ENCODE results near the gene KIF5B.

KIF5B gene

DNA sequence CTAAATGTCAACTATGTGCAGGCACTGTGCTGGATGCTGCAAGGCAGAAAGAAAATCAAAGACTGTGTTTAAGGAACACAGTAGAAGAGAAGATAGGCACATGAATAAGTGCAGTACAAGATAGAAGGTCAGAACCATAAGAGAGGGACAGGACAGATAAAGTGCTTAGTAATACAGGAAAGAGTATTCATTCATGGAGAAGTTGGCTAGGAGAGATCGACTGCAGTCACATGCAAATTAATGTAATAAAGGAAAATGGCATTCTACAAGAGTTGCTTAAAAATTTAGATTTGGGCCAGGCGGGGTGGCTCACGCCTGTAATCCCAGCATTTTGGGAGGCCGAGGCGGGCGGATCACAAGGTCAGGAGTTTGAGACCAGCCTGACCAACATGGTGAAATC, 24.8 kb downstream of the KIF5B start:
- H3K9me3 ChIP-seq (ENCODE audit: control insufficient read depth in 2 of 2, low read length in 2 of 2) = no peaks in the 10 kb centered on the region
- H3K36me3 ChIP-seq (ENCODE audit: control insufficient read depth in 2 of 2, insufficient read depth in 2 of 2, low read length in 2 of 2) = peaks cover 81 to 84% of the 10 kb centered on the region in 2 donors
- no peaks in the 10 kb centered on the region for H3K27me3 ChIP-seq (ENCODE audit: control insufficient read depth in 2 of 2, insufficient read depth in 2 of 2, low read length in 2 of 2)

DNA sequence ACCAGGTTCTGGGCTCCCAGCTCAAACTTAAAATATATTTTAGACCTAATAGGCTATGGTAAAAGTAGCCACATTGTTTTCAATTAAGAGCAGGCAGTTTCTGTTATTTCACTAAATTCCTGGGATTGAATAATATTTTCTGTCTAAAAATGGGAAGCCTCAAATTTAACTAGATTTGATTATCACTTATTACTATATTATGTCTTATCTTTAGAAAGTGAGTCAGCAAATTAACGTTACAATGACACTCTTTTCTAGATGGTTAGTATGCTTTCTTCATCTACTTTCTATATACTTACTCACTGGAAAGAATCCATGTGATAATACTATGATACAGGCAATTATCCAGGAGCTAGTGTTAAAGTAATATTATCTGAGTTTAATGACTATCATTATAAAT, 27.5 kb downstream of the KIF5B start:
- H3K4me3 ChIP-seq (ENCODE audit: low read length in 2 of 2) = no peak overlapping the region
- no peaks in the 10 kb centered on the region for H3K27me3 ChIP-seq (ENCODE audit: control insufficient read depth in 2 of 2, insufficient read depth in 2 of 2, low read length in 2 of 2)
- peaks cover 63 to 69% of the 10 kb centered on the region in 2 donors for H3K36me3 ChIP-seq (ENCODE audit: control insufficient read depth in 2 of 2, insufficient read depth in 2 of 2, low read length in 2 of 2)
- H3K4me1 ChIP-seq (ENCODE audit: control insufficient read depth in 2 of 2, insufficient read depth in 2 of 2, low read length in 2 of 2) = no peaks in the 10 kb centered on the region
- no peak overlapping the region for H3K27ac ChIP-seq (ENCODE audit: low read depth in 2 of 2, low read length in 2 of 2)
- H3K9ac ChIP-seq (ENCODE audit: low read depth in 1 of 2, low read length in 2 of 2) = no peak overlapping the region
- no peaks in the 10 kb centered on the region for H3K9me3 ChIP-seq (ENCODE audit: control insufficient read depth in 2 of 2, low read length in 2 of 2)

More for the DNA sequence above, 24.8 kb downstream of the KIF5B start:
- H3K9ac ChIP-seq (ENCODE audit: low read depth in 1 of 2, low read length in 2 of 2) = no peak overlapping the region
- H3K27ac ChIP-seq (ENCODE audit: low read depth in 2 of 2, low read length in 2 of 2) = no peak overlapping the region
- H3K4me3 ChIP-seq (ENCODE audit: low read length in 2 of 2) = no peak overlapping the region
- no peaks in the 10 kb centered on the region for H3K4me1 ChIP-seq (ENCODE audit: control insufficient read depth in 2 of 2, insufficient read depth in 2 of 2, low read length in 2 of 2)

DNA sequence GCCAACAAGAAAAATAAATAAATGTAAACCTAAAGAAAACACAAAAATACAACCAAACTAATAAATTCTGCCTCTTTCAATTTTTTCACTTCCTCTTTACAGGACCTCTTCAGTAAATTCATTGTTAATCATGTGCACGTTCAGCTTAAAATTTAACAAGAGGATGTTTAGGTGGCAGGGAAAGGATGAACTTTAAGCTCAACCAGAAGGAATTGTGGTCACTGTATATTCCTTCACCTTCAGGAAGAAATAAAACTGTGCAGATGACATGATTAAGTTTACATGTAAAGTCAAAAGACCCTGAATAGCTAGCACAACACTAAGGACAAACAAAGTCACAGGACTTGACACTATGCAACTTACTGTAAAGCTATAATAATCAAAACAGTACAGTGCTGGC, 33.0 kb downstream of the KIF5B start:
- peaks cover 0 to 2% of the 10 kb centered on the region in 2 donors for H3K4me1 ChIP-seq (ENCODE audit: control insufficient read depth in 2 of 2, insufficient read depth in 2 of 2, low read length in 2 of 2)
- peaks cover 66 to 75% of the 10 kb centered on the region in 2 donors for H3K36me3 ChIP-seq (ENCODE audit: control insufficient read depth in 2 of 2, insufficient read depth in 2 of 2, low read length in 2 of 2)
- H3K9me3 ChIP-seq (ENCODE audit: control insufficient read depth in 2 of 2, low read length in 2 of 2) = no peaks in the 10 kb centered on the region
- H3K9ac ChIP-seq (ENCODE audit: low read depth in 1 of 2, low read length in 2 of 2) = no peak overlapping the region
- H3K4me3 ChIP-seq (ENCODE audit: low read length in 2 of 2) = no peak overlapping the region
- H3K27me3 ChIP-seq (ENCODE audit: control insufficient read depth in 2 of 2, insufficient read depth in 2 of 2, low read length in 2 of 2) = no peaks in the 10 kb centered on the region
- no peak overlapping the region for H3K27ac ChIP-seq (ENCODE audit: low read depth in 2 of 2, low read length in 2 of 2)

DNA sequence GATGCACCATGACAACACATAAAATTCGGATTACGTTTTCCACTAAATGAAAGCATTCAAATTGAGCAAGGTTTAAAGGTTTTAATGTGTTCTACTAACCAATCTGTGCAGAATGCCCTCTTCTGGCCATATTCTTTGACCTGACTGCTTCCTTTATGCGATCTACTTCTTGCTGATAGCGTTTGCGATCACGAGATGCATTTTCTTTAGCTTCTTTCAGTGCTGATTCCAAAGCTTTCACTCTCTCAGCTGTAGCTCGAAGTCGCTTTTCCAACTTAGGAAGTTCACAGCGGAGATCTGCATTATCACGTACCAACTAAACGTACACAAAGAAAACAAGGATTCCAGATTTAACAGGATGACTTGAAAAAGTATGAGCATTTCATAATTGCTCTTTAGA, 39.2 kb downstream of the KIF5B start:
- Histone ChIP-seq H3K9ac (ENCODE audit: low read depth in 1 of 2, low read length in 2 of 2) (no peak overlapping the region), H3K9me3 (ENCODE audit: control insufficient read depth in 2 of 2, low read length in 2 of 2) (no peaks in the 10 kb centered on the region), H3K27me3 (ENCODE audit: control insufficient read depth in 2 of 2, insufficient read depth in 2 of 2, low read length in 2 of 2) (no peaks in the 10 kb centered on the region), H3K4me1 (ENCODE audit: control insufficient read depth in 2 of 2, insufficient read depth in 2 of 2, low read length in 2 of 2) (no peaks in the 10 kb centered on the region), H3K27ac (ENCODE audit: low read depth in 2 of 2, low read length in 2 of 2) (no peak overlapping the region), H3K4me3 (ENCODE audit: low read length in 2 of 2) (no peak overlapping the region), H3K36me3 (ENCODE audit: control insufficient read depth in 2 of 2, insufficient read depth in 2 of 2, low read length in 2 of 2) (peaks cover 81 to 84% of the 10 kb centered on the region in 2 donors)

DNA sequence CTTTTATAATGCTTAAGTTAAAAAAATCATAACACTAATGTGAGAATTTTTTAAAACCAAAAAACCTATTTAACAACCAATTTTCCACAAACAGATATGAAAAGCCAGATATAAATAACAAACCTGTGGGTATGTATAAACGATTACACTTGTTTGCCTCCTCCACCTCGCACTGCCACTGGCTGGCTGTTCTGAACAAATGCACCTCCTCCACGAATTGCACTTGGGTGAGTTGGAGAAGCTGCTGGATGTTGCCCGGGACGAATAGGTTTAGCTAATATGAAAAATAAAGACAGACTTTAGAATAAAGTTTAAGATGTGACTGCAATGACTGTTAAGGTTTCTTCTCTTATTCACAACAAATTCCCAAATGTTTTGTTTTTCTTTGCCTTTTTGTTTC, 40.8 kb downstream of the KIF5B start:
- H3K9me3 ChIP-seq (ENCODE audit: control insufficient read depth in 2 of 2, low read length in 2 of 2) = no peaks in the 10 kb centered on the region
- H3K9ac ChIP-seq (ENCODE audit: low read depth in 1 of 2, low read length in 2 of 2) = no peak overlapping the region
- peaks cover 82 to 83% of the 10 kb centered on the region in 2 donors for H3K36me3 ChIP-seq (ENCODE audit: control insufficient read depth in 2 of 2, insufficient read depth in 2 of 2, low read length in 2 of 2)
- H3K27me3 ChIP-seq (ENCODE audit: control insufficient read depth in 2 of 2, insufficient read depth in 2 of 2, low read length in 2 of 2) = no peaks in the 10 kb centered on the region
- no peaks in the 10 kb centered on the region for H3K4me1 ChIP-seq (ENCODE audit: control insufficient read depth in 2 of 2, insufficient read depth in 2 of 2, low read length in 2 of 2)
- H3K4me3 ChIP-seq (ENCODE audit: low read length in 2 of 2) = no peak overlapping the region
- no peak overlapping the region for H3K27ac ChIP-seq (ENCODE audit: low read depth in 2 of 2, low read length in 2 of 2)

GRCh38 chr10:32007026-32007425, 49.2 kb downstream of the KIF5B start:
- H3K4me3 ChIP-seq (ENCODE audit: low read length in 2 of 2) = no peak overlapping the region

DNA sequence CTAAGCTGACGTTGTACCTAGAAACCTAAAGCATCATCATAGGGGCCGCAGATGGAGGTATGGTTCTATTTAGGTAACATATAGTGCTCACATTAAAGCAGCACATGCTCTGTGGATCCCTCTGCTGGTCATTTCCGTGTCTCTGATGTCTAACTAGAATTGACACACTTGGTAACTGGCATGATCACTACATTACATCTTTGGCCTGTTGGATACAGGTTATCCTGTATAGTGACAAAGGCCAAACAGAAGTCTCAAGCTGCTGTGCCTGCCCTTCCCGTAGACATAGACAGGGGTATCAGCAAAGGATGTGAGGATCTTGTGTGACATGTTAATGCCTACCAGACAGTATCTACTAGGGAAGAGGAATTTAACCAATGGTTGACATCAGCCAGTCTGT, 51.2 kb downstream of the KIF5B start:
- H3K27ac ChIP-seq (ENCODE audit: low read depth in 2 of 2, low read length in 2 of 2) = no peak overlapping the region
- peaks cover 14 to 19% of the 10 kb centered on the region in 2 donors for H3K36me3 ChIP-seq (ENCODE audit: control insufficient read depth in 2 of 2, insufficient read depth in 2 of 2, low read length in 2 of 2)
- no peaks in the 10 kb centered on the region for H3K9me3 ChIP-seq (ENCODE audit: control insufficient read depth in 2 of 2, low read length in 2 of 2)
- no peak overlapping the region for H3K4me3 ChIP-seq (ENCODE audit: low read length in 2 of 2)
- no peak overlapping the region for H3K9ac ChIP-seq (ENCODE audit: low read depth in 1 of 2, low read length in 2 of 2)
- peaks cover 0 to 4% of the 10 kb centered on the region in 2 donors for H3K4me1 ChIP-seq (ENCODE audit: control insufficient read depth in 2 of 2, insufficient read depth in 2 of 2, low read length in 2 of 2)
- no peaks in the 10 kb centered on the region for H3K27me3 ChIP-seq (ENCODE audit: control insufficient read depth in 2 of 2, insufficient read depth in 2 of 2, low read length in 2 of 2)

More at GRCh38 chr10:32007026-32007425, 49.2 kb downstream of the KIF5B start:
- no peak overlapping the region for H3K27ac ChIP-seq (ENCODE audit: low read depth in 2 of 2, low read length in 2 of 2)
- no peak overlapping the region for H3K9ac ChIP-seq (ENCODE audit: low read depth in 1 of 2, low read length in 2 of 2)
- peaks cover 0 to 4% of the 10 kb centered on the region in 2 donors for H3K4me1 ChIP-seq (ENCODE audit: control insufficient read depth in 2 of 2, insufficient read depth in 2 of 2, low read length in 2 of 2)
- no peaks in the 10 kb centered on the region for H3K27me3 ChIP-seq (ENCODE audit: control insufficient read depth in 2 of 2, insufficient read depth in 2 of 2, low read length in 2 of 2)
- peaks cover 34 to 36% of the 10 kb centered on the region in 2 donors for H3K36me3 ChIP-seq (ENCODE audit: control insufficient read depth in 2 of 2, insufficient read depth in 2 of 2, low read length in 2 of 2)
- no peaks in the 10 kb centered on the region for H3K9me3 ChIP-seq (ENCODE audit: control insufficient read depth in 2 of 2, low read length in 2 of 2)

- Histone ChIP-seq H3K4me1 (ENCODE audit: control insufficient read depth in 2 of 2, insufficient read depth in 2 of 2, low read length in 2 of 2) (peaks cover 0 to 4% of the 10 kb centered on the region in 2 donors), H3K4me3 (ENCODE audit: low read length in 2 of 2) (no peak overlapping the region), H3K27me3 (ENCODE audit: control insufficient read depth in 2 of 2, insufficient read depth in 2 of 2, low read length in 2 of 2) (no peaks in the 10 kb centered on the region), H3K9ac (ENCODE audit: low read depth in 1 of 2, low read length in 2 of 2) (no peak overlapping the region), H3K9me3 (ENCODE audit: control insufficient read depth in 2 of 2, low read length in 2 of 2) (no peaks in the 10 kb centered on the region), H3K36me3 (ENCODE audit: control insufficient read depth in 2 of 2, insufficient read depth in 2 of 2, low read length in 2 of 2) (peaks cover 7 to 12% of the 10 kb centered on the region in 2 donors), H3K27ac (ENCODE audit: low read depth in 2 of 2, low read length in 2 of 2) (no peak overlapping the region)
These were observed 52.0 kb downstream of the KIF5B start for GRCh38 chr10:32004161-32004591.

- Histone ChIP-seq H3K36me3 (ENCODE audit: control insufficient read depth in 2 of 2, insufficient read depth in 2 of 2, low read length in 2 of 2) (peaks cover 3% of the 10 kb centered on the region in 2 donors), H3K4me1 (ENCODE audit: control insufficient read depth in 2 of 2, insufficient read depth in 2 of 2, low read length in 2 of 2) (peaks cover 0 to 4% of the 10 kb centered on the region in 2 donors), H3K27me3 (ENCODE audit: control insufficient read depth in 2 of 2, insufficient read depth in 2 of 2, low read length in 2 of 2) (no peaks in the 10 kb centered on the region), H3K9me3 (ENCODE audit: control insufficient read depth in 2 of 2, low read length in 2 of 2) (no peaks in the 10 kb centered on the region), H3K4me3 (ENCODE audit: low read length in 2 of 2) (no peak overlapping the region), H3K27ac (ENCODE audit: low read depth in 2 of 2, low read length in 2 of 2) (no peak overlapping the region), H3K9ac (ENCODE audit: low read depth in 1 of 2, low read length in 2 of 2) (no peak overlapping the region)
These were observed 53.7 kb downstream of the KIF5B start for GRCh38 chr10:32002531-32002930.

DNA sequence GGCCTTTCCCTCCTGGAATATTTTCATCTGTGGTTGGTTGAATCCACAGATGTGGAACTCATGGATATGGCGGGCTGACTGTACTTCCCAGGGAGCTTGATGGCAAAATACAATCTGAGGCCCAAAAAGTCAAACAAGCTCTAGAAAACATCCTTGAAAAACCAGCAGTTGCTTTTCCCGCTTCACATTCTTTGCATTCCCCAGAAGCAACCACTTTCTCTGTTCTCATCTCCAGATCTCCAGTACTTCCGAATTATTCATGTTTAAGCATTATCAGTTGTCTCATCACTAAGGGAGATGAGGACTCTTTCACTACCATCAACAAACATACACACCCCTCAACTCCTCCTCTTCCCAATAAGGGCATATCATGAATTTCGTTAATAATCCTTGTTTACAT, 55.3 kb downstream of the KIF5B start:
- H3K9me3 ChIP-seq (ENCODE audit: control insufficient read depth in 2 of 2, low read length in 2 of 2) = no peaks in the 10 kb centered on the region
- H3K4me1 ChIP-seq (ENCODE audit: control insufficient read depth in 2 of 2, insufficient read depth in 2 of 2, low read length in 2 of 2) = no peaks in the 10 kb centered on the region
- H3K27me3 ChIP-seq (ENCODE audit: control insufficient read depth in 2 of 2, insufficient read depth in 2 of 2, low read length in 2 of 2) = no peaks in the 10 kb centered on the region
- H3K36me3 ChIP-seq (ENCODE audit: control insufficient read depth in 2 of 2, insufficient read depth in 2 of 2, low read length in 2 of 2) = no peaks in the 10 kb centered on the region
- H3K27ac ChIP-seq (ENCODE audit: low read depth in 2 of 2, low read length in 2 of 2) = no peak overlapping the region
- H3K4me3 ChIP-seq (ENCODE audit: low read length in 2 of 2) = no peak overlapping the region
- no peak overlapping the region for H3K9ac ChIP-seq (ENCODE audit: low read depth in 1 of 2, low read length in 2 of 2)

DNA sequence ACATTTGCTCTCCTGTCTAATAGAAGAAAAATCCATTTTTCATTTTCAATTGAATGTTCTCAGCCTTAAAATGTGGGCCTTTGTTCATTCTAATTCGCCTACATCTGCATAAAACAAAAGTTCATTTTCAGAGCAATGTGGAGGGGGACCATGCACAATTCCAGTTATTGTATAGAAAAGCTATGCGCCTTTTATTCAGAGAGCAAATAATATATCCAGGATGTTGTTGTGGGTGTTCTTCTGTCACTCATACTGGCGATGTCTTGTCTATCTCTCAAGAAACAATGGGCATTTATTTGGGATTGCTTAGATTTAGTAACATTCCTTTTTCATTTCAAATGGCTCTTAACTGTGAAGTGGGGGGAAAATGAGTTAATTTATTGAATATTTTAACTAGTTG, 56.4 kb downstream of the KIF5B start:
- H3K27ac ChIP-seq (ENCODE audit: low read depth in 2 of 2, low read length in 2 of 2) = no peak overlapping the region
- H3K9me3 ChIP-seq (ENCODE audit: control insufficient read depth in 2 of 2, low read length in 2 of 2) = no peaks in the 10 kb centered on the region
- no peak overlapping the region for H3K9ac ChIP-seq (ENCODE audit: low read depth in 1 of 2, low read length in 2 of 2)
- H3K27me3 ChIP-seq (ENCODE audit: control insufficient read depth in 2 of 2, insufficient read depth in 2 of 2, low read length in 2 of 2) = no peaks in the 10 kb centered on the region
- H3K36me3 ChIP-seq (ENCODE audit: control insufficient read depth in 2 of 2, insufficient read depth in 2 of 2, low read length in 2 of 2) = no peaks in the 10 kb centered on the region
- H3K4me3 ChIP-seq (ENCODE audit: low read length in 2 of 2) = no peak overlapping the region
- H3K4me1 ChIP-seq (ENCODE audit: control insufficient read depth in 2 of 2, insufficient read depth in 2 of 2, low read length in 2 of 2) = no peaks in the 10 kb centered on the region
